ENCODE results near the gene BCAS4.

DNA sequence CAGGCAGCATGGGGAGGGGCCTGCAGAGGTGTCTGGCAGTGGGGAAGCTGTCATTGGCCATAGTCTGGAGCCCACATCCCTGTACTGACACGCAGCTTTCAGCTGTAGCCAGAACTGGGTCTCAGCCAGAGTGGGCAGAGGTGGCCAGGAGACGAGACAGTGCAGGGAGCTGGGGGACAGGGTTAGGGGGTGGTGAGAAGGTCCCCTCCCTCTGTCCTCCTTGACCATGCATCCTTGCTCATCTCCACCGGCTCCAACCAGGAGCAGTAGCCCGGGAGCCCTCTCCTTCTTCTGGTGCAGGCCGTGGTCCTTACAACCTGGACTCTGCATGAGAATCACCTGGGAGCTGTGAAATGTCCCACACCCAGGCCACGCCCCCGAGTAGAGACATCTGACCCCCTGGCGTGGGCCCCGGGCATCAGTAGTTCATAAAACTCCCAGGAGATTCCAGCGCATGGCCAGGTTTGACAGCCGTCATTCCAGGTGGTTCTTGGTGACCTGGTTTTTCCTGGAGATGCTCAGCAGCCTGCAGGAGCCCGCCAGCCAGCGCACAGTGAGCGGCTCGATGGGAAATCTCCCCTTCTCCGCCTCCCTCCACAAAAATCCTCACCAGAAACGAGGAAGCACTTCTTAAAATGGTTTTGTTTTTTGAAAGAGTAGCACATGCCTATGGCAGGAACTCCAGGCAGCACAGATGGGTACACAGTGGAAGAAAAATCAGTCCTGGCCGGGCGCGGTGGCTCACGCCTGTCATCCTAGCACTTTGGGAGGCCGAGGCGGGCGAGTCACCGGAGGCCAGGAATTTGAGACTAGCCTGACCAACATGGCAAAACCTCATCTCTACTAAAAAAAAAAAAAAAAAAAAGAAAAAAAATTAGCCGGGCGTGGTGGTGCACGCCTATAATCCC, 80.2 kb downstream of the BCAS4 start:
- TF ChIP-seq, protein P1, sequence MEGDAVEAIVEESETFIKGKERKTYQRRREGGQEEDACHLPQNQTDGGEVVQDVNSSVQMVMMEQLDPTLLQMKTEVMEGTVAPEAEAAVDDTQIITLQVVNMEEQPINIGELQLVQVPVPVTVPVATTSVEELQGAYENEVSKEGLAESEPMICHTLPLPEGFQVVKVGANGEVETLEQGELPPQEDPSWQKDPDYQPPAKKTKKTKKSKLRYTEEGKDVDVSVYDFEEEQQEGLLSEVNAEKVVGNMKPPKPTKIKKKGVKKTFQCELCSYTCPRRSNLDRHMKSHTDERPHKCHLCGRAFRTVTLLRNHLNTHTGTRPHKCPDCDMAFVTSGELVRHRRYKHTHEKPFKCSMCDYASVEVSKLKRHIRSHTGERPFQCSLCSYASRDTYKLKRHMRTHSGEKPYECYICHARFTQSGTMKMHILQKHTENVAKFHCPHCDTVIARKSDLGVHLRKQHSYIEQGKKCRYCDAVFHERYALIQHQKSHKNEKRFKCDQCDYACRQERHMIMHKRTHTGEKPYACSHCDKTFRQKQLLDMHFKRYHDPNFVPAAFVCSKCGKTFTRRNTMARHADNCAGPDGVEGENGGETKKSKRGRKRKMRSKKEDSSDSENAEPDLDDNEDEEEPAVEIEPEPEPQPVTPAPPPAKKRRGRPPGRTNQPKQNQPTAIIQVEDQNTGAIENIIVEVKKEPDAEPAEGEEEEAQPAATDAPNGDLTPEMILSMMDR (IDR thresholded peaks at IDR 0.05), result no peak
- TF ChIP-seq POLR2A (IDR thresholded peaks at IDR 0.05), result no peak
- no peak for TF ChIP-seq POLR2AphosphoS5 (IDR thresholded peaks at IDR 0.05)

Data from breast epithelium (tissue), 3 donors.